CD4-positive, alpha-beta T cell treated with Interleukin-17A for 4 hours (primary cell): ENCODE measurements around the gene PTS.

Experiments used
- DNase-seq: peaks from one replicate; pipeline ENCODE4 v3.0.0-alpha.2; 2020; ENCODE audit warnings: mixed read lengths

The PTS gene

DNA sequence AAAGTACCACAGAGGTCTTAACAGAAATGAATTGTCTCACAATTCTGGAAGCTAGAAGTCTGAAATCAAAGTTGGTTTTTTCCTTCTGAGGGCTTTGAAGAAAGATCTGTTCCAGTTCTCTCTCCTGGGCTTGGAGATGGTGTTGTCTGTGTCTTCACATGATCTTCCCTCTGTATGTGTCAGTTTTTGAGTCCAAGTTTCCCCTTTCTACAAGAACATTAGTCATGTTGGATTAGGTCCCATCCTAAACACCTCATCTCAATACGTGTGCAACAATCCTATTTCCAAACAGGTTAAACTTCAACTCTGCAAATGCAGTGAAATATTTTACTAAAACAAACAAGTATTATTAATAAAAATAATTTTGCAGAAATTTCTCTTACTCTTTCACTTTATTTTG is 3.1 kb upstream of the PTS start:
- DNase-seq: no peak

DNA sequence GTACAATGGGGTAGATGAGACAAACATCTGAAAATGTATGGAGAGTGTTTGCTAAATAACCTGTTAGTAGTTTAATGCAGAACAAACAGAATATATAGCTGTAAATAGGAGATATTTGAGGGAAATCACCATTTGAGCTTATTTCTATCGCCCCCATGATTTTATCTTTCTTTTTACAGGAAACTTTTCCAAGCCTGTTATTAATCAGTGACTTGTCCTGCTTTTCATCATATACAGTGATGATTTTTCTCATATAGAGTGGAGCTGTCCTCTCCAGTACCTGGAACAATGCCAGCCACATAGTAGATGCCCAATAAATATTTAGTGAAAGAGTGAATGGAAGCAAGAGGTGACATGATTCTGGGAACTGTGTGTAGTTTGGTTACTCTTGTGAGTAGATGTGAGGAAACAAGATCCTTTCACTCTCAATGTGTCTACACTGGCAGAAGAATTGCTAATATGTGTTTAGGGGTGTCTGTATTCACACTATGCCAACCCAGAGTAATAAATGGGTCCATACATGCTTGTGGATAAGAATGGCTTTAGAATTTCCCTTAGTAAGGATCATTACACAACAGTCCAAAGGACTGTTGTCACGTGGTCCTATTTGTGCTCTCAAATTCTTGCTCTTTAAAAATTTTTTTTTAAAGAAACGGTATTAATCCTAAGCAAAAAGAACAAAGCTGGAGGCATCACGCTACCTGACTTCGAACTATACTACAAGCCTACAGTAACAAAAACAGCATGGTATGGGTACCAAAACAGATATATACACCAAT is 2.3 kb upstream of the PTS start:
- no peak for DNase-seq

DNA sequence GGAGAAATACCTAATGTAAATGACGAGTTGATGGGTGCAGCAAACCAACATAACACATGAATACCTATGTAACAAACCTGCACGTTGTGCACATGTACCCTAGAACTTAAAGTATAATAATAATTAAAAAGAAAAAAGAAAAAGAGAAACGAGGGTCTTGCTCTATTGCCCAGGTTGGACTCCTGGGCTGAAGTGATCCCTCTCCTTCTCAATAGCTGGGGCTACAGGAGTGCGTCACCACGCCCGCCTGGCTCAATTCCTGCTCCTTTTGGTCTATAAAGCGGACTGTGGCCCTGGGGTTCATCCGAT is 521 bp upstream of the PTS start:
- no peak for DNase-seq

DNA sequence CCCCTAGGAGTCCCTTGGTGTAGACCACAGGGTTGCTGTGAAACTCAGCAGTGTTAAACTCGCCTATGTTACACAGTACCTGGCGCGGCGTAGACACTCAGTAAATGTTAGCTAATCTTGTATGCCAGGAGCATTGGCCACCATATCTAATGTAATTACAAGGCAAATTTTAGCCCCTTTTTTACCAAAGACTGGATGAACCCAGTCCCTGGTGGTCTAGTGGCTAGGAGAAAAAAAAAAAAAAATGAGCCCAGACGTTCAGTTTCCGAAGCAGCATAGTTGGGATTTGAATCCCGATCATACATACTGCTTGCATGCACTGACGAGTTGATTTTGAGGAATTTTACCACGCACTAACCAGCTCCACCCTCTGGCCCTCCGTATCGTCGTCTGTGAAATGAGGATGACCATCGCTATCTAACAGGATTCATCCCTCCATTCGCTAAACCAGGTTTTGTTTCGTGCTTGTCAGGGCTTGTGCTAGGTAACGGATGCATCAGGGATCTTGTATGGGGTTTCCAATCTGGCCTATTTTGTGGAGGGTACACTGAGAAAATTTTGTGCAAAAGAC is 688 bp downstream of the PTS start:
- no peak for DNase-seq

DNA sequence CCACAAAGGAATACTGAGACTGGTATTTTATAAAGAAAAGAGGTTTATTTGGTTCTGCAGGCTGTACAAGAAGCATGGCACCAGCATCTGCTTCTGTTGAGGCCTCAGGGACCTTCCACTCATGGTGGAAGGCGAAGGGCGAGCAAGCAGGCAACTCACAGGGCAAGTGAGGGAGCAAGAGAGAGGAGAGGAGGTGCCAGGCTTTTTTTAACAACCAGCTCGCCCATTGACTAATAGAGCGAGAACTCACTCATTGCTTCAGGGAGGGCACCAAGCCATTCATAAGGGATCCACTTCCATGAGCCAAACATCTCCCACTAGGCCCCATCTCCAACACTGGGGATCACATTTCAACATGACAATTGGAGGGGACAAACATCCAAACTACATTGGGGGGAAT is 1.2 kb downstream of the PTS start:
- DNase-seq: no peak

DNA sequence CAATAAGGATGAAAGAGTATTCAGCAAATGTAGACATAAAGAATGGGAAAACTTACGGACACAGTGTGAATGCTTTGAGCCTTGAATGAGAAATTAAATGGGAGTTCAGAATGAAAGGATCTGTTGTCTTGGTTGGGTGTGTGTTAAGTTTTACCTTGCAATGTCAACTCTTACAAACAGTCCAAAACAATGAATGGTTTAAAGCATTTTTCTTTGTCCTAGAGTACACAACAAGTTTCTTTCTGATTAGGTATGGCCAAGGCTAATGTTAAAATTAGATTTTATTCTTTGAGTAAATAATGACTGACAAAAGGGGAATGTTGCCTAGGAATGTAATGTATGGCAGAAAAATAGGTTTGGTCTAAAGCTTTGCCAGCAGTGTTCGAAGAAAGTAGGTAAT is 2.5 kb downstream of the PTS start:
- DNase-seq: no peak

DNA sequence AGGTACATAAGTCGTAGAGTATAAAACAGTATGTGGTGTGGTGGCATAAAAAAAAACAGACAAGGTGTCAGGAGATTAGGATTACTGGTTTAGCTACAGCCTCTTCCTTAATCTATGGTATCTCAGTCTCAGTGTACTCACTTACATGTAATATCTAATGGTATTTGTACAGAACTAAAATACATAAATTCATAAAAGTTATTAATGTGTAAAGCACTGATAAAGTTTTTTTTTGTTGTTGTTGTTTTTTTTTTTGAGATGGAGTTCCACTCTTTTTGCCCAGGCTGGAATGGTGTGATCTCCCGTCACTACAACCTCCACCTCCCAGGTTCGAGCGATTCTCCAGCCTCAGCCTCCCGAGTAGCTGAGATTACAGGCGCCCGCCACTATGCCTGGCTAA is 2.9 kb downstream of the PTS start:
- no peak for DNase-seq

DNA sequence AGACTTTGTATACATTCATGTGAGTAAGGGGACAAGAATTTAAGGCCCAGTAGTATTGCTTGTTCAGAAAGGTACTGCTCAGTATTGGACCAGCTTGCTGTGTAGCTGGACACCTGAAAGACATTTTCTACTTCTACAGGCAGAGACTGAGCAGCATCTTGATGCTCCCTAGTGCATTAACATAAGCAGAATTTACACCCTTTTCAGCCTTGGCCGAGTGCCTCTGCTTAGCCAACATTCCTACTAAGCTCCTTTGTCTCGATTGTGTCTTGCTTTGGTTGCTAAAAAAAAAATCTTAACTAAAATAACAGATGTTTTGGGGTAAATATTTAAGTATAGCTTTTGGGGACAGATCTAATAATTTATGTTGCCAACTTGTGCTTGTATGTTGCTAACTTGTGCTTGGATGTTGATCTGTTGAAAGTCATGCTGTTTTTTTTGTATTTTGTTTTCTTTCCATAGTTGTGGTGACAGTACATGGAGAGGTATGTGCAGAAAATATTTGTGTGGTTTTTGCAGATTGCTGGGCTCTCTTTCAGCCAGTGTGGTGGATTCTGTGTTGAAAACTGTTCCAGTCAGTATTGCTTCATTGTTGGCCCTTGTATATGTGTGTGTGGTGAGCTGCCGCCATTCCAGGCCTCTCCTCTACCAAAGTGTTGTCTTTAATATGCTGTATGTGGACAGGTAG is 3.7 kb downstream of the PTS start:
- no peak for DNase-seq

DNA sequence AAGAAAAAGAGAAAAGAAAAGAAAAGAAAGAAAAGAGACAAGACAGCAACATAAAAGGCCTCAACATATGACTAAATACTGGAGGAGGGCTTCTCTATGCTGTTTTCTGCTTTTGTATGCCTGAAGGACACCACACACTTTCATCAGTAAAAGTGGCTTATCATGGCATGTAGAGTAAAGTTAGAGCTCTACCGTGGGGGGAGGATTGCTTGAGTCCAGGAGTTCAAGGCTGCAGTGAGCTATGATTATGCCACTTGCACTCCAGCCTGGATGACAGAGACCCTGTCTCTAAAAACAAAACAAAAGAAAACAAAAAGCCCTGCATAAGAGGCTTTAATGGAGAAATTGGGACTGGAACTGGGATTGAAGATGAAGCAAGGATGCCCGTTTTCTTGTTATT is 5.7 kb downstream of the PTS start:
- no peak for DNase-seq

DNA sequence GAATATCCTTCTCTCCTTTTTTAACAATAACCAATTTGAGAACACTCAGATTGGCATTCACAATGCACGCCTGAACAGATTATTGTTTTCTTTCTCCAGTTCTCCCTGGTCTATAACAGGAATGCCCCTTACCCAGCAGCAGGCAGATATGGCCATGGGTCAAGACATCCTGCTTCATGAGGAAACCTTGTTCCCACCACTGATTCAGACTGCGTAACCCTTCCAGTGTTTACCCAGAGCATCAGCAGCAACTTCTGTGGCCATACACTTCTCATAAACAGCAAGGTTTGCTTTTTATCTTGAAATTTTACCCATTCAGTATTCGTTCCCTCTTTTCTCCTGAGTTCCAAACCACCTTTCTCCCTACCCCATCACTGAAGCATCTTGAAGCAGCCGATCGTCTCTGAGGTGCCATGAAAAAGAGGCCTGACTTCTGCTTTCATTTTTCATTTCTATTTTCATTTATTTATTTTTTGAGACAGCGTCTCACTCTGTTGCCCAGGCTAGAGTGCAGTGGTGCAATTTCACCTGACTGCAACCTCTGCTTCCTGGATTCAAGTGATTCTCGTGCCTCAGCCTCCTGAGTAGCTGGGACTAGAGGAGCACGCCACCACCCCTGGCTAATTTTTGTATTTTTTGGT is 9.6 kb downstream of the PTS start:
- DNase-seq: no peak

DNA sequence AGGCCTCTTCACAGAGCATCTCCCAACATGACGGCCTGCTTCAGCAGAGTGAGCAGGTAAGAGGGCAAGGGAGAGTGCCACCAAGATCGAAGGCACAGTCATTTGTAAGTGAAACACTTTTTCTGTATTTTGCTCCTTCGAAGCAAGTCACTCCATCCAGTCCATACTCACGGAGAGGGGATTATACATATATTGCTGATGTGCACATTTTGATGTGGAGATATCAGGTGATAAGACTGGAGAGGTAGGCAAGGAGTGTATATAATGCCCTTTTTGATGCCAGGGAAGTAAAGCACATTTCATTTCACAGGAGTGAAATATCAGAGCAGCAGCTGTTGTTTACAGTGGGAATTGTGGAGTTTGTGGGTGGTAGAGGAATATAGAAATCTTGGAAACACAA is 11.2 kb downstream of the PTS start:
- no peak for DNase-seq

DNA sequence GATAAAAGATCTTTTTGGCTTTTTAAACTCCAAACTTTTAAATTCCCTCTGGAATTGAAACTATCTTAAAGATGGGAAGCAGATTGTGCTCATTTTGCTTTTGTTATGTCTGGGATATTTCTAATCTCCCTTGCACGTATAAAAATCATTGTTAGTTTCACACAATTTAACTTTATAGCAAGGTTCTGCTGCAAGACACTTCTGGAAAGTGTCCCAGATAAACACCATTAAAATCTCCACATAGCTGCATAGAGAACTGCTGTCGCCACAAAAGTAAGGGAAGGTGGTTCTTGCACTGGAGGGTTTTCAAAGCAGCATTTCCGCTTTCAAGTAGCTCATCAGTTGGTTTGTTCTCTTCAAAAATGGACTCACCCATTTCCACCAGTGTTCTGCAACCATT is 11.8 kb downstream of the PTS start:
- no peak for DNase-seq

DNA sequence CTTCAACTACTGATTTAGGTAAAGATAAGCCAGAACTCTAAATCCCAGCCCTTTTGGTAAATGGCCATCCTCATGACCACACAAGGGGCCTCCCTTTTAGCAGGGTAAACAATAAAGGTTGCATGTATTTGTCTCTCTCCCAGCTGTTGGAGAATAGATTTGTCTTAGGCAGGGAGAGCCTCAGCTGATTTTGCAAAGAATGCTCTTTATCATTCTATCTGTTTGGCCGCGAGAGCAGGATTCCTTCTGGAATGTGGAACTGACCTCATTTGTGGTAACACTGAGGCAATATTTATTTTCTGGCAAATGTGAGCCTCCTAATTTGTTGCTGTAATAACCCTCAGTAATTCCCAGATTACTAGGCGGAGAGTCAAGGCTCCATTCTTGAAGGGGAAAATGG is 15.3 kb downstream of the PTS start:
- DNase-seq: no peak

DNA sequence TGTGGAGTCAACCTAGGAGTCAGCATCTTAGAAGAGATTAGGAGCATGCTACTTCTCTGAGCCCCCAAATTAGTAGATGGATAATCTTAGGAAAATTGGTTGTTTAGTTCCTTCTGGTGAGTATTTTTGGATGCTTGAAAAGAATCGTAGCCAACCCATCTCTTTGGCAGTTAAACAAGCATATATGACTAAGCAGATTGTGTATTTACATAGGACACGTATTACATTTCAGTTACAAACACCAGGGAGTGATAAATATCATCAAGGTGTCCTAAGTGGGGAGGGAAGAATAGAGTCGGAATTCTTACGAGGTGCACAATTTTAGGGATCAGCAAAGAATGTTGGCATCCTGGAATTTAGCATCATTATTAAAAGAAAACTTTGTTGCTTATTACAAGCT is 21.0 kb downstream of the PTS start:
- no peak for DNase-seq

DNA sequence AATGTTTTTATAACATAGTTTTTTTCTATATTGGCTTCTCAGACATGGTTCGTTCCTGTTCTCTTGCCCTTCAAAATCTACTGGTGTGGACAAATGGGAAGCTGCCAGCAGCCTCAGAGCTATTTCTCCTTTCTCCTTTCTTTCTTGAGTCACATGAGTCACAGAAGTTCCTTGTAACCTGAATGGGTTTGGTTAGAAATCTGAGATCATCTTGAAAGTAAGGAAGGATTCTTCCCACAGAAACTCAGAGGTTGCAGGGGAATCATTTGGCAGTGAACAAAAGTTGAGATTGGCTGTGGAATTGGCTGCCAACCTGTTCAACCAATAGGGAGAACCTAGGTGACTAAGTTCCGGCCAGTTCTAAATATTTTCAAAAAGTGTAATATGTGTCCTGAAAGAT is 22.0 kb downstream of the PTS start:
- DNase-seq: no peak

DNA sequence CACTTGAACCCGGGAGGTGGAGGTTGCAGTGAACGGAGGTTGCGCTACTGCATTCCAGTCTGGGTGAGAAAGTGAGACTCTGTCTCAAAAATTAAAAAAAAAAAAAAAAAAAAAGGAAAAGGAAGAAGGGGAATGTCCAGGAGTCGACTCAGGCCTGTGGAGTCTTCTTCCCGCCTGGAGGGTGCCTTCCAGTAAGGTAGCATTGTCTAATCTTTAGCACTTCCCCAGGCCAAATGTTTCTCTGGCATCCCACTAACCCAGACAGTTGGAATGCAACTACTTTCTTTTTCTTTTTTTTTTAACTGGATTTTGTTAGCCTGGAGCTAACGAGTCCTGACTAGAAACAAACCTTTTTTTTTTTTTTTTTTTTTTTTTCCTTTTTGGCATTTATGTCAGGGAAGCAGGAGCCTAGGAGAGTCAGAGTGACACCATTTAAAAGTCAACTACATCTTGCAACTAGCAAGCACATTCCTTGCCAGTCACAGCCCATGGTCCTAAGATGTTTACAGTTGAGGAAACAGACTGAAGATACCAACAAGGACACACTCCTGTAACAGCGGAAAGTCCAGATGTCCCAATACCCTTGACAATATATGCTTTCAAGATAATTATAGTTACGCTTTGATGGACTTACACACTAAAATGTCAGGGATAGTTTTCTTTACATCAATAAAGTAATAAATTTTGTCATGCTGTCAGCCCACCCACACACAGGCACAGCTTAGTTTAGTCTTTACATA is 23.8 kb downstream of the PTS start:
- DNase-seq: no peak

DNA sequence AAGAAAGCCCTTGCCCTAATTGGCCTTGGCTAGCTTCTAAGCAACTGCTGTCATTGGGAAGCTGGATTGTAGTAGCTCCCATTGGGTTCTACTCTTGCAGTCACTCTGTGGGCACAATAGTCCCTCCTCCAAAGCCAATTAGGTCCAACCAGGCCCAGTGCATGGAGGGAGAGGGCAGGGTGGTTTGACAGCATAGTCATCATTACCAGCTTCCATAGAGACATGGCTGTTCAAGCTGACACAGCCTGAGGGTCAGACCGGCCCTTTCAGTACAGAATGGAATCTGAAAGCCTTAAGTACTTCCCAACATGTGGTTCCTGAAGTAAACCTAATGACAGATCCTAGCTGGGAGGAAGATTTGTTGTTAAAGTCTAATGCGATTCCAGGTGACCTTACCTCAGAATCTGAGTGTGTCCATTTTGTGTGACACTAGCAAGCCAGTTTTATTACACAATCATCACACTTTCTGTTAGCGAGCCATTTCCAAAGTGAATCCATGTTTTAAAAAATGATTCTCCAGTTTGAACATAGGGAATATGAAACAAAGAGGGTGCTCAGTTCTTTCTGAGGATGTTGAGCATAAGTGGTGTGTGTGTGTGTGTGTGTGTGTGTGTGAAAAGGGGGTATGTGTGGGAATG is 27.5 kb downstream of the PTS start:
- DNase-seq: no peak

DNA sequence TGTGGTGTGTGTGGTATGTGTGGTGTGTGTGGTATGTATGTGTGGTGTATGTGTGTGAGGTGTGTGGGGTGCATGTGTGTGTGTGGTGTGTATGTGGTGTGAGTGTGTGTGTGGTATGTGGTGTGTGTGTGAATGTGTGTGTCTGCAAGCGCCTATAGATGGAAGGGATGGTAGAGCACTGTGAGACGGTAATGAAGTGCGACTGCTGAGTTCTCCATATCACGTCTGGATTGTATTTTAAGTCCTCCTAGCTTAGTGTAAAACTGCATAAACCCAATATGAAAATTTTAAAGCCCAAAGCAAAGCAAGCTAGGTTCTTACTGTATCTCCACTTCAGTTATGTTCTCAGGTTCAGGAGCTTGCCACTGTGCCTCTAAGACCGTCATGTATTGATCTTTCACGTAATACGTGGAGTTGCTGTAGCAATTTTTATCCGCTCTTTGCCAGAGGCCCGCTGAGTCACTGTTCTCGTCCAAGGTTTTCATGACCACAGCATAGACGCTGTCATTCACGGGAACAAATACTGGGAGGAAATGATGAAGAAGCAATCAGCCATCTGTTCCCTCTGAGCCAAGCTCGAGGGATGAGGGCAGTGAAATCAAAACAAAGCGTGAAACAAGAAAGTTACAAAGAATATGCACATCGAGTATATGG is 29.0 kb downstream of the PTS start:
- DNase-seq: no peak

DNA sequence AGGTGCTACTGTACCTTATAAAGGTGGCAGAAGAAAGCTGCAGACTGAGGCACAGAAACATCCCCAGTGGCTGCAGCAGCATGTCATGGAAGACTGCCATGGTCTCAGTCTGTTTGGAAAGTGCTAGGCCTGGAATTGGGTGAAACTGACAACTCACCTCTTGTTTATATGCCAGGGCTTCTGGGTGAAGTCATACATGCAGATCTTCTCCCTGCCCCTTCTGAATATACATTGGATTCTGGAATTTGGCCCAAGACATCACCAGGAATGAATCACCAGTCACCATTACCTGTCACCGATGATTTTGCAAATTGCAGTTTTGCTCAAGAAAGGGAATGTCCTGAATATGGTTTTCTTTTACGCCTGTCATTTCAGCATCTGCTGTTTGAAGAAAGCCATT is 34.3 kb downstream of the PTS start, which contains the start of gene PLET1:
Gene PLET1, minus strand, starts transcription at position 371 of the 400 bp plus-strand sequence. Its CDS starts 271 bp downstream, at position 100.
- DNase-seq: no peak

DNA sequence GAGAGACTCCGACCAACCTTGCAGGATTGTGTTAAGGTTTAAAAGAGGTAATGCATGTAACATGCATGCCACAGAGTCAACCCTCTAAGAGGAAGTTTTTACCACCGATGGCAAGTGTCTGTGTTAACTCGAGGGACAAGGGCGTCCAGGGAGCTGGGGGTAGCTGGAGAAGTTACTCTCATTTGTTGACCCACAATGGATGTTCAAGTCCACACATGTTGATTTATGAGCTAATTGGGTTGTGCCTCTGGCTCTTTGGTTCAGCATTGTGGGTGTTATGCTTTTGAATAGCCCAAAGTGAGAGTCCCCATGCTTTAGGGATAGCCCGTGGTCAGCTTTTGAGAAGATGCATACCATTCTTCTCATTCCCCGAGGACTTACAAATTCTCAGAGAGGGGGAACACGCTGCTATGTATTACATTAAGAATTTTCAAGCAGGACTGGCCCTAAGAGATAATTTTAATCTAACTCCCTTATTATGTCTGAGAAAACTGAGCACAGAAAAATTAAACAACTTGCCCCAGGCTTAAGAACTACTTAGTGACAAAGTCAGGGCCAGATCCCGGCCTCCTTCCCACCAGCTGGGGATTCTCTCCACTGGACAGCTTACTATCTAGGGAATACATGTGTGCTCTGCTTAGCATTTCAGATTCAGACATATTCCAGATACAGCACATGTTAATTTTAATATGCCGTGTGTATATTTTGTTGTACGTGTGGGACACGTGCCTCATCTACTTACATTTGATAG is 39.6 kb downstream of the PTS start:
- no peak for DNase-seq

DNA sequence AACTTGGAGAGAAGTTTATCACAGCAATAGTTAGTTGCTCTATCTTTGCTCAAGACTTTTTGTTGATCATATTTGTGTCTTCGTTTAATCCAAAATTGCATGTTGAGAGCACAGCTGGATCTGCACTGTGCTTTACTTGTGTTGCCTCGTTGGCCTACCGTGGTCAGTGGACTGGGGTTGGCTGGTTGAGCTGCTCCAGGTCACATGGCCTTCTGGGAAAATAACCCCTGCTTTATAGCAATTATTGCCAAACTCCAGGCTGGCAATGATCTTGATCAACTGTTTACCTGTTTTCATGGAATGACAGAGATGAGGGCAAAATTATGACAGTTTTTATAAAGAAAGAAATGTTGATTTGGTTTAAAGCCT is 40.2 kb downstream of the PTS start:
- no peak for DNase-seq

DNA sequence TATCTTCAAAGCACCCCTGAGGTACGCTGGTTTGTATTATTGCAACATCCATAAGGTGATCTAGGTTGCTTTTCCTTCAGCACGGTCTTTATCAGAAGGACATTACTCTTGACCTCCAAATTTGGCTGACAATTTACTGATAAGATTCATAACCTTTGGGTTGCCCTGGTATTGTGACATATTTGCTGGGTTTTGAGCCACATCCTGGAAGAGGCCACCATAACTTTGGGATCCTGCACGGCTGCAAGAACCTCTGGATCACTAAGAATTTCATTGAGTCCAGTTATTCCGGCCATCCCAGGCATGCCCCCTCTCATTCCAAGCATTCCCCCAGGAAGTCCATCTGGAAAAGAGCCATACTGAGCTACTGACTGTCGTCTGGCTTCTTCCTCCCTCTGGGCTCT is 41.0 kb downstream of the PTS start:
- DNase-seq: no peak
